Caco-2 (cell line): Measurements from ENCODE around the gene NPTXR. TPM values are rescaled to one million over a fixed set of nuclear protein-coding genes. Genes with fewer than 3 reads are reported as not detected.

Experiments
- BruUV-seq: library from RNA; stranded (reverse); fragments of 400-500 nt; replicated peaks from 2 replicates; lab custom pipeline; 2021; lab: Mats Ljungman, UMichigan
- CTCF ChIA-PET: fragments of 300-600 bp; sonication (Branson Sonifier 250); formaldehyde crosslinking; loops from one replicate; lab custom pipeline; 2022; ENCODE audit warnings: antibody characterized with exemption; lab: Charles Lee
- POLR2A ChIA-PET: fragments of 300-600 bp; sonication (Branson Sonifier 250); formaldehyde crosslinking; loops from one replicate; lab custom pipeline; 2022; ENCODE audit warnings: antibody characterized with exemption; lab: Charles Lee
- DNase-seq, 2 experiments: peaks; one replicate each; pipeline versions ENCODE4 v3.0.0 to v3.0.0-alpha.2; 2020 to 2022
- H3K27me3 ChIP-seq: replicated peaks from 2 replicates; pipeline ENCODE4 v1.6.0; 2011; ENCODE audit warnings: low read length; ENCODE audit not compliant: control insufficient read depth, insufficient read depth
- H3K36me3 ChIP-seq: 2 replicates; pipeline ENCODE4 v1.5.1; 2011; ENCODE audit warnings: low read length; ENCODE audit not compliant: control insufficient read depth, insufficient read depth
- H3K4me1 ChIP-seq: fragments of 250-450 bp; sonication (Bioruptor Pico); 2 replicates; pipeline ENCODE4 v1.5.1; 2020; ENCODE audit warnings: mild to moderate bottlenecking
- H3K4me3 ChIP-seq: 2 replicates; pipeline ENCODE4 v1.5.1; 2011; ENCODE audit warnings: low read depth, mild to moderate bottlenecking, control low read depth, low read length
- H3K9me3 ChIP-seq: fragments of 250-450 bp; sonication (Bioruptor Pico); 2 replicates; pipeline ENCODE4 v1.5.1; 2020; ENCODE audit warnings: mild to moderate bottlenecking, moderate library complexity
- H3K27ac Mint-ChIP-seq: one replicate; pipeline ENCODE4 v1.8.0; 2022; ENCODE audit warnings: mixed read lengths; ENCODE audit not compliant: unreplicated experiment
- H3K27me3 Mint-ChIP-seq: one replicate; pipeline ENCODE4 v1.8.0; 2022; ENCODE audit warnings: mixed read lengths; ENCODE audit not compliant: insufficient read depth, unreplicated experiment
- H3K36me3 Mint-ChIP-seq: one replicate; pipeline ENCODE4 v1.8.0; 2022; ENCODE audit warnings: mild to moderate bottlenecking, mixed read lengths; ENCODE audit not compliant: insufficient read depth, unreplicated experiment
- H3K4me1 Mint-ChIP-seq: one replicate; pipeline ENCODE4 v1.8.0; 2022; ENCODE audit warnings: low read depth, mixed read lengths; ENCODE audit not compliant: unreplicated experiment
- H3K4me3 Mint-ChIP-seq: one replicate; pipeline ENCODE4 v1.8.0; 2022; ENCODE audit warnings: mild to moderate bottlenecking, moderate library complexity, mixed read lengths; ENCODE audit not compliant: unreplicated experiment
- H3K9me3 Mint-ChIP-seq: one replicate; pipeline ENCODE4 v1.8.0; 2022; ENCODE audit warnings: mixed read lengths; ENCODE audit not compliant: unreplicated experiment
- CTCF ChIP-seq, 2 experiments: fragments of 200-600 bp in 1 of 2; IDR thresholded peaks; 1 replicate in 1 of 2; 2 replicates in 1 of 2; pipeline versions ENCODE4 v1.5.1 to v1.8.0; 2011 to 2022; ENCODE audit warnings: antibody characterized with exemption in 1 of 2, control low read depth in 1 of 2, inconsistent platforms in 1 of 2, low read depth in 1 of 2, low read length in 1 of 2, mild to moderate bottlenecking in 1 of 2, moderate library complexity in 1 of 2; ENCODE audit not compliant: insufficient read depth in 1 of 2, severe bottlenecking in 1 of 2, unreplicated experiment in 1 of 2
- intact Hi-C: fragments of 100-400 bp; cut with micrococcal nuclease; formaldehyde crosslinking; loops from one replicate; pipeline ENCODE4 v1.10.0; 2022; ENCODE audit not compliant: unreplicated experiment
- total RNA-seq: library from RNA; stranded (reverse); gene quantifications from 2 replicates; pipeline ENCODE4 v1.2.3, GENCODE V29; 2022

Gene NPTXR
- total RNA-seq, 1 experiment from 2014 or later = 16.4 TPM

- BruUV-seq = no TSS peak
- CTCF ChIA-PET = no interaction called here
- intact Hi-C loops = no loop called here
- H3K4me3 ChIP-seq = no peak overlapping the region
- Mint-ChIP-seq H3K36me3 (no peaks in the 10 kb centered on the region), H3K9me3 (no peaks in the 10 kb centered on the region), H3K27ac (no peak overlapping the region), H3K27me3 (no peaks in the 10 kb centered on the region), H3K4me3 (no peak overlapping the region), H3K4me1 (no peaks in the 10 kb centered on the region)
- POLR2A ChIA-PET = no interaction called here
- H3K36me3 ChIP-seq = no peaks in the 10 kb centered on the region
- no peaks in the 10 kb centered on the region for H3K9me3 ChIP-seq
- DNase-seq = no peak
- no peaks in the 10 kb centered on the region for H3K27me3 ChIP-seq
- no peak for TF ChIP-seq CTCF (IDR thresholded peaks at IDR 0.05; ENCODE audit: insufficient read depth in 1 of 2, low read depth in 1 of 2, low read length in 1 of 2, severe bottlenecking in 1 of 2, unreplicated experiment in 1 of 2)
- no peaks in the 10 kb centered on the region for H3K4me1 ChIP-seq
Observed at GRCh38 chr22:38773363-38773946, 70.4 kb downstream of the NPTXR start.

- Mint-ChIP-seq H3K27ac (no peak overlapping the region), H3K4me1 (no peaks in the 10 kb centered on the region), H3K27me3 (no peaks in the 10 kb centered on the region), H3K9me3 (no peaks in the 10 kb centered on the region), H3K4me3 (no peak overlapping the region), H3K36me3 (no peaks in the 10 kb centered on the region)
- H3K36me3 ChIP-seq = no peaks in the 10 kb centered on the region
- POLR2A ChIA-PET = no interaction called here
- H3K9me3 ChIP-seq = no peaks in the 10 kb centered on the region
- no peaks in the 10 kb centered on the region for H3K27me3 ChIP-seq
- no TSS peak for BruUV-seq
- no peak overlapping the region for H3K4me3 ChIP-seq
- no peaks in the 10 kb centered on the region for H3K4me1 ChIP-seq
- TF ChIP-seq CTCF (IDR thresholded peaks at IDR 0.05; ENCODE audit: insufficient read depth in 1 of 2, low read depth in 1 of 2, low read length in 1 of 2, severe bottlenecking in 1 of 2, unreplicated experiment in 1 of 2) = no peak
- DNase-seq = no peak
- intact Hi-C loops = no loop called here
- CTCF ChIA-PET = no interaction called here
Observed at GRCh38 chr22:38772623-38772873, 71.3 kb downstream of the NPTXR start.

GRCh38 chr22:38770257-38770949 is 73.4 kb downstream of the NPTXR start:
- H3K27me3 ChIP-seq = no peaks in the 10 kb centered on the region
- no peaks in the 10 kb centered on the region for H3K9me3 Mint-ChIP-seq
- intact Hi-C loops = no loop called here
- no peaks in the 10 kb centered on the region for H3K9me3 ChIP-seq
- no peak overlapping the region for H3K4me3 ChIP-seq
- BruUV-seq = no TSS peak
- H3K27ac Mint-ChIP-seq = no peak overlapping the region
- no peaks in the 10 kb centered on the region for H3K36me3 ChIP-seq
- POLR2A ChIA-PET = no interaction called here
- H3K4me1 Mint-ChIP-seq = no peaks in the 10 kb centered on the region
- no peaks in the 10 kb centered on the region for H3K36me3 Mint-ChIP-seq
- H3K4me1 ChIP-seq = no peaks in the 10 kb centered on the region
- TF ChIP-seq CTCF (IDR thresholded peaks at IDR 0.05; ENCODE audit: insufficient read depth in 1 of 2, low read depth in 1 of 2, low read length in 1 of 2, severe bottlenecking in 1 of 2, unreplicated experiment in 1 of 2) = no peak
- no peak overlapping the region for H3K4me3 Mint-ChIP-seq
- CTCF ChIA-PET = interaction anchor here (1.7 to 2.5 kb wide), 2 partner anchors 14 to 73 kb away, joined by 11 to 29 read pairs; partner anchors contain the start of genes NPTXR and SUN2
- H3K27me3 Mint-ChIP-seq = no peaks in the 10 kb centered on the region
- no peak for DNase-seq

Other genes with a start within 250 kb of the NPTXR start
- 0.73 and 2.2 TPM in 2 replicates for gene FAM227A, start 187.6 kb downstream of the NPTXR start, total RNA-seq
- 22.8 and 28.3 TPM in 2 replicates for gene CBY1, start 187.4 kb downstream of the NPTXR start, total RNA-seq
- 113 and 114 TPM in 2 replicates for gene TOMM22, start 162.1 kb downstream of the NPTXR start, total RNA-seq
- 50.3 and 55.3 TPM in 2 replicates for gene JOSD1, start 143.1 kb downstream of the NPTXR start, total RNA-seq
- 47.2 and 48.0 TPM in 2 replicates for gene GTPBP1, start 138.1 kb downstream of the NPTXR start, total RNA-seq
- 61.9 and 67.8 TPM in 2 replicates for gene SUN2, start 88.0 kb downstream of the NPTXR start, total RNA-seq
- gene DNAL4, start 49.9 kb downstream of the NPTXR start, total RNA-seq = 8.1 and 9.2 TPM in 2 replicates
- gene CBX6, start 28.2 kb upstream of the NPTXR start, total RNA-seq = 52.2 and 55.9 TPM in 2 replicates
- not detected in 2 replicates for gene APOBEC3A, start 113.6 kb upstream of the NPTXR start, total RNA-seq
- gene APOBEC3B, start 138.3 kb upstream of the NPTXR start, total RNA-seq = 55.8 and 60.9 TPM in 2 replicates
- gene APOBEC3C, start 170.2 kb upstream of the NPTXR start, total RNA-seq = 24.2 and 25.1 TPM in 2 replicates
- 0.19 and 0.39 TPM in 2 replicates for gene APOBEC3D, start 177.1 kb upstream of the NPTXR start, total RNA-seq
- 7.8 and 9.1 TPM in 2 replicates for gene APOBEC3F, start 196.8 kb upstream of the NPTXR start, total RNA-seq
- gene APOBEC3G, start 233.2 kb upstream of the NPTXR start, total RNA-seq = 0.73 and 1.0 TPM in 2 replicates